HG02571 (cell line): ENCODE results near the gene IGF1.

Experiments
- ATAC-seq: cut with Tn5 transposase; IDR thresholded peaks from one replicate; pipeline ENCODE4 v1.9.1; 2021; ENCODE audit warnings: mild to moderate bottlenecking, moderate library complexity; ENCODE audit not compliant: unreplicated experiment

IGF1 gene

GRCh38 chr12:102480406-102480805 lies at the start of gene IGF1:
Gene IGF1, minus strand, starts transcription at chr12:102480563. Its CDS starts 182 bp downstream, at chr12:102480381.
- no peak for ATAC-seq

- no peak for ATAC-seq
These were observed 47.7 kb upstream of the IGF1 start for GRCh38 chr12:102528111-102528510.

GRCh38 chr12:102527171-102527720 lies 46.9 kb upstream of the IGF1 start:
- ATAC-seq, result no peak

- no peak for ATAC-seq
These were observed 46.3 kb upstream of the IGF1 start for GRCh38 chr12:102526656-102527055.

GRCh38 chr12:102522768-102523167 lies 42.4 kb upstream of the IGF1 start:
- no peak for ATAC-seq

- ATAC-seq, result no peak
These were observed 41.4 kb upstream of the IGF1 start for GRCh38 chr12:102521662-102522277.

GRCh38 chr12:102518871-102519270 lies 38.5 kb upstream of the IGF1 start:
- no peak for ATAC-seq

- ATAC-seq, result no peak
These were observed 34.3 kb upstream of the IGF1 start for GRCh38 chr12:102514696-102515095.

- no peak for ATAC-seq
These were observed 33.4 kb upstream of the IGF1 start for GRCh38 chr12:102513739-102514138.

- ATAC-seq, result peak; percentile 85
These were observed 32.9 kb upstream of the IGF1 start for GRCh38 chr12:102513272-102513671.

GRCh38 chr12:102512523-102512922 lies 32.2 kb upstream of the IGF1 start:
- ATAC-seq, result no peak

- ATAC-seq, result no peak
These were observed 31.2 kb upstream of the IGF1 start for GRCh38 chr12:102511575-102511974.

- no peak for ATAC-seq
These were observed 30.1 kb upstream of the IGF1 start for GRCh38 chr12:102510463-102510862.

GRCh38 chr12:102510031-102510430 lies 29.7 kb upstream of the IGF1 start:
- no peak for ATAC-seq

- no peak for ATAC-seq
These were observed 28.8 kb upstream of the IGF1 start for GRCh38 chr12:102509123-102509626.

- no peak for ATAC-seq
These were observed 27.7 kb upstream of the IGF1 start for GRCh38 chr12:102508052-102508451.

- no peak for ATAC-seq
These were observed 26.9 kb upstream of the IGF1 start for GRCh38 chr12:102507301-102507700.

- no peak for ATAC-seq
These were observed 24.5 kb upstream of the IGF1 start for GRCh38 chr12:102504871-102505270.

- ATAC-seq, result no peak
These were observed 23.9 kb upstream of the IGF1 start for GRCh38 chr12:102504280-102504679.

GRCh38 chr12:102503831-102504230 lies 23.5 kb upstream of the IGF1 start:
- ATAC-seq, result no peak

- ATAC-seq, result no peak
These were observed 22.8 kb upstream of the IGF1 start for GRCh38 chr12:102503056-102503681.

GRCh38 chr12:102501773-102502172 lies 21.4 kb upstream of the IGF1 start:
- no peak for ATAC-seq
